IgD-negative memory B cell (primary cell): Measurements from ENCODE around the gene FOXL3. TPM values are rescaled to one million over a fixed set of nuclear protein-coding genes. Genes with fewer than 3 reads are reported as not detected.
A peak's percentile ranks its signal among the peaks of the same experiment; 100 is the strongest.
"Not testable (repeated sequence)": the region's sequence is repeated elsewhere in the genome, so short reads cannot be mapped to it uniquely, and the experiment has no call there.

Experiments
- H3K27ac Mint-ChIP-seq, 3 donors: one replicate each; pipeline ENCODE4 v1.8.0; 2020 to 2022; ENCODE audit warnings: mild to moderate bottlenecking in 3 of 3, mixed read lengths in 3 of 3, moderate library complexity in 1 of 3
- H3K27me3 Mint-ChIP-seq: one replicate; pipeline ENCODE4 v1.8.0; 2021; ENCODE audit warnings: mixed read lengths
- H3K36me3 Mint-ChIP-seq: one replicate; pipeline ENCODE4 v1.8.0; 2020; ENCODE audit warnings: mild to moderate bottlenecking, mixed read lengths
- H3K4me1 Mint-ChIP-seq, 3 donors: one replicate each; pipeline ENCODE4 v1.8.0; 2020 to 2022; ENCODE audit warnings: mixed read lengths in 3 of 3, mild to moderate bottlenecking in 1 of 3
- H3K4me3 Mint-ChIP-seq, 4 donors: one replicate each; pipeline ENCODE4 v1.8.0; 2020 to 2022; ENCODE audit warnings: mild to moderate bottlenecking in 4 of 4, mixed read lengths in 4 of 4, moderate library complexity in 3 of 4
- H3K9me3 Mint-ChIP-seq, 3 donors: one replicate each; pipeline ENCODE4 v1.8.0; 2020 to 2021; ENCODE audit warnings: mixed read lengths in 3 of 3, mild to moderate bottlenecking in 1 of 3
- polyA plus RNA-seq: library from polyadenylated mRNA; unstranded; fragments of 300-500 nt; fragmentation: Illumina TruSeq; gene quantifications from one replicate; pipeline ENCODE4 v1.2.3, GENCODE V29; 2021

Gene FOXL3
- polyA plus RNA-seq, 1 donor from 2014 or later: not detected

DNA sequence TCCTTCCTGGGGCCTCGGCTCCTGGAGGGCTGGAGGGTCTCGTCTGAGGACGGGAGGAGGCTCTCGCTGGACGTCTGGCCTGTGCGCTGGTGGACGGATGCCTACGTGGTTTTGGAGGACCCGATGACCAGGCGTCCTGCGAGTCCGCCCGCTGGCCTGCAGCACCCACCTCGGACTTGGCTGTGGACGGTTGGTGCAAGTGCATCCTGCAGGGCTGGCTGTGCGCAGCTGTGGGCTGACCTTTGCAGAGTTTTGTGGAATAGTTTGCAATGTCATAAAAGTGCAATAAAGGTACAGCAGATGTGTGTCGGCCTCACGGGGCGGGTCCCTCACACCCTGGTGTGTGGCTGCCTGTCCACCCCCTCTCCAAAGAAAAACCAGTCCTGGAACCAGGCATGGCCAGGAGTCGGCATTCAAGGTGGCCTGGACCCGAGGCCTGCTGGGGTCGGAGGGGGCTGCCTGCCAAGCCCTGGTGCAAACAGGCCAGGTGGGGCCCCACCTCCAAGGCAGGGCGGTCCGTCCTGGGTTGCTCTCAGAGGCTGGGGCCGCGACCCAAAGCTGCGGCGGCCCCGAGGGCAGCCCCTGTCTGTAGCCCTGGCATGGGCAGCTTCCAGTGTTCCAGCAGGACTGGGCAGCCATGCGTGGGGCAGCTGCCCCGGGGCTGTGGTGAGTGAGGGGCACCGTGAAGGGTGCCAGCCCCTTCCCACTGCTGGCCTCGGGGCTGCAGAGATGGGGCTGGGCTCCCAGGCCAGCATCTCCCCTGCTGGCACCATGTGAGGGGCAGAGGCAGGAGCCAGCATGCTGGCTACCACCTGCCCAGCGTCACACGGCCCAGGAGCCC is 29.3 kb upstream of the FOXL3 start:
- Mint-ChIP-seq H3K36me3 (no peaks in the 10 kb centered on the region), H3K4me3 (no peak overlapping the region), H3K9me3 (peaks cover 2 to 8% (median 6%) of the 10 kb centered on the region in 3 donors), H3K27ac (no peak overlapping the region), H3K27me3 (no peaks in the 10 kb centered on the region), H3K4me1 (peaks cover 0 to 4% (median 2%) of the 10 kb centered on the region in 3 donors)

GRCh38 chr7:261341-262250 is 28.4 kb upstream of the FOXL3 start:
- H3K27ac Mint-ChIP-seq: no peak overlapping the region

DNA sequence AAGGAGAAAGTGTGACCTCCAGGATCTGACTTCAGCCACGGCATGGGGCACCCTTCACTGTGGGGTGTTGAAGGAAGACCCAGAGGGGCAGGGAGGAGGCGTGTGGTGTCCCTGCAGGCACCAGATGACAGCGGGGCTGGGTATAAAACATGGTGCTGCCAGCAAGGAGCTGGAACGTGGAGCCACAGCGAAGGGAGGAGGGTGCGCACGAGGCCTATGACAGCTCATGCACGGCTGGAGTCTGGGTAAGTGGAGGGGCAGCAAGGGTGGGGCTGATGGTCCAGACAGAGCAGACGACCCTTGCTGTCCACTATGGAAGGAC is 27.8 kb upstream of the FOXL3 start:
- Mint-ChIP-seq H3K27ac (peak overlapping the region in 1 of 3 donors; percentile 90), H3K4me1 (peaks cover 0 to 4% (median 2%) of the 10 kb centered on the region in 3 donors), H3K4me3 (peak overlapping the region in 2 of 4 donors; percentile 65 to 86), H3K36me3 (no peaks in the 10 kb centered on the region), H3K27me3 (no peaks in the 10 kb centered on the region), H3K9me3 (peaks cover 2 to 8% (median 6%) of the 10 kb centered on the region in 3 donors)

More at GRCh38 chr7:261341-262250, 28.4 kb upstream of the FOXL3 start:
- Mint-ChIP-seq H3K27me3 (no peaks in the 10 kb centered on the region), H3K36me3 (no peaks in the 10 kb centered on the region), H3K4me3 (peak overlapping the region in 2 of 4 donors; percentile 55 to 86), H3K4me1 (peaks cover 0 to 4% (median 2%) of the 10 kb centered on the region in 3 donors), H3K9me3 (peaks cover 2 to 8% (median 6%) of the 10 kb centered on the region in 3 donors)

DNA sequence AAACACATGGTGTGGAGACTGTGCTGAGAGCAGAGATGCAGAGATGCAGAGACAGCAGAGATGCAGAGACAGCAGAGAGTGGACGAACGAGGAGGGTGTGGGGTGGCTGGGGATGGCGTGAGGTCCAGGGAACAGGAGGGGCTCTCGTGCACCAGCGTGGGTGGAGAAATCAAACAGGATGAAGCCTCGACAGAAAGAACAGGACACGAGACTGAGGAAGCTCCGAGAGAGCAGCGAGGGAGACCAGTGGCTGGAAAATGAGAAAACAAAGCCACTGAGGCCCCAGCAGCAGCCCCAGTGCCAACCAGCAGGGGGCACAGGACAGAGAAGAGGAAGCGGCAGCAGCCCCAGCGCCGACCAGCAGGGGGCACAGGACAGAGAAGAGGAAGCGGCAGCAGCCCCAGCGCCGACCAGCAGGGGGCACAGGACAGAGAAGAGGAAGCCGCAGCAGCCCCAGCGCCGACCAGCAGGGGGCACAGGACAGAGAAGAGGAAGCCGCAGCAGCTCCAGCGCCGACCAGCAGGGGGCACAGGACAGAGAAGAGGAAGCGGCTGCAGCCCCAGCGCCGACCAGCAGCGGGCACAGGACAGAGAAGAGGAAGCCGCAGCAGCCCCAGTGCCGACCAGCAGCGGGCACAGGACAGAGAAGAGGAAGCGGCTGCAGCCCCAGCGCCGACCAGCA is 27.2 kb upstream of the FOXL3 start:
- peak overlapping the region in 2 of 4 donors; percentile 39 to 65 for H3K4me3 Mint-ChIP-seq
- H3K9me3 Mint-ChIP-seq, H3K27me3 Mint-ChIP-seq, H3K4me1 Mint-ChIP-seq, H3K36me3 Mint-ChIP-seq: not testable (repeated sequence)
- H3K27ac Mint-ChIP-seq: peak overlapping the region in 2 of 3 donors; percentile 46 to 90

DNA sequence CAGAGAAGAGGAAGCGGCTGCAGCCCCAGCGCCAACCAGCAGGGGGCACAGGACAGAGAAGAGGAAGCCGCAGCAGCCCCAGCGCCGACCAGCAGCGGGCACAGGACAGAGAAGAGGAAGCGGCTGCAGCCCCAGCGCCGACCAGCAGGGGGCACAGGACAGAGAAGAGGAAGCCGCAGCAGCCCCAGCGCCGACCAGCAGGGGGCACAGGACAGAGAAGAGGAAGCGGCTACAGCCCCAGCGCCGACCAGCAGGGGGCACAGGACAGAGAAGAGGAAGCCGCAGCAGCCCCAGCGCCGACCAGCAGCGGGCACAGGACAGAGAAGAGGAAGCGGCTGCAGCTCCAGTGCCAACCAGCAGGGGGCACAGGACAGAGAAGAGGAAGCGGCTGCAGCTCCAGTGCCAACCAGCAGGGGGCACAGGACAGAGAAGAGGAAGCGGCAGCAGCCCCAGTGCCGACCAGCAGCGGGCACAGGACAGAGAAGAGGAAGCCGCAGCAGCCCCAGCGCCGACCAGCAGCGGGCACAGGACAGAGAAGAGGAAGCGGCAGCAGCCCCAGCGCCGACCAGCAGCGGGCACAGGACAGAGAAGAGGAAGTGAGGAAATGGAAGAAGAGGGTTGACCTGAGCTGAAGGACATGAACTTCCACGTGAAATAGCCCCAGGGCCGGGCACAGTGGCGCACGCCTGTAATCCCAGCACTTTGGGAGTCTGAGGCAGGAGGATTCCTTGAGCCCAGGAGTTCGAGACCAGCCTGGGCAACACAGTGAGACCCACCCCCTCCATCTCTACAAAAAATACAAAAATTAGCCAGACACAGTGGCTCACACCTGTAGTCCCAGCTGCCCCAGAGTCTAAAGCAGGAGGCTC is 26.3 kb upstream of the FOXL3 start:
- not testable (repeated sequence) for H3K27me3 Mint-ChIP-seq, H3K4me1 Mint-ChIP-seq, H3K27ac Mint-ChIP-seq, H3K9me3 Mint-ChIP-seq, H3K36me3 Mint-ChIP-seq
- peak overlapping the region in 1 of 4 donors; percentile 39 for H3K4me3 Mint-ChIP-seq

DNA sequence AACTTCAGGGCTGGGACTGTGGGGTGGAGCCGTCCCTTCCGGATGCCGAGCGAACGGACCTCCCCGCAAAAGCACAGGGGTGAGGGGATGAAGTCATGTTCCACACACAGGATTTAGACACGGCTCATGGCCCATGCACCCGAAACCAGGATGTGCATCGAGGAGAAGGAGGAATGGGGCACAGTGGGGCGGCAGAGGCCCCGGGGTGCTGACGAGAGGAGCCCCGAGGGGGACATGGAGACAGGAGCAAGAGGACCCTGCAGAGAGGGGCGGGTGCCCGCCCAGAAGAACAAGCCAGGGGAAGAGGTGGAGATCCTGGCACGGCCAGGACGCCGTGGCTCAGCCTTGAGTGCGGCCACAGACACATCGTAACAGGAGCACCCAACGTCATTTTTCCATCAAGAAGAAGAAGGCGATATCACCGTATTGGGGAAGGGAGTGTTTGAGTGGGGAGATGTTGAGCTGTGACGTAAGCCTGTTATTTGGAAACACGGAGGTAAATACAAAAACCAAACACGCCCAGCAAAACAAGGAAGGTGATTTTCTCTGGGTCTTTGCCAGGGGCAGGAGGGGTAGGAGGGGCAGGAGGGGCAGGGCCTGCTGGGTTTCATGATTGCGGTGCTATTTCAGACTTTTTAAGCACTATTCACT is 25.3 kb upstream of the FOXL3 start:
- H3K4me1 Mint-ChIP-seq: peaks cover 0 to 4% (median 2%) of the 10 kb centered on the region in 3 donors
- H3K4me3 Mint-ChIP-seq: peak overlapping the region in 1 of 4 donors; percentile 47
- H3K9me3 Mint-ChIP-seq: peaks cover 2 to 6% (median 6%) of the 10 kb centered on the region in 3 donors
- H3K36me3 Mint-ChIP-seq: no peaks in the 10 kb centered on the region
- H3K27me3 Mint-ChIP-seq: no peaks in the 10 kb centered on the region
- peak overlapping the region in 1 of 3 donors; percentile 76 for H3K27ac Mint-ChIP-seq

DNA sequence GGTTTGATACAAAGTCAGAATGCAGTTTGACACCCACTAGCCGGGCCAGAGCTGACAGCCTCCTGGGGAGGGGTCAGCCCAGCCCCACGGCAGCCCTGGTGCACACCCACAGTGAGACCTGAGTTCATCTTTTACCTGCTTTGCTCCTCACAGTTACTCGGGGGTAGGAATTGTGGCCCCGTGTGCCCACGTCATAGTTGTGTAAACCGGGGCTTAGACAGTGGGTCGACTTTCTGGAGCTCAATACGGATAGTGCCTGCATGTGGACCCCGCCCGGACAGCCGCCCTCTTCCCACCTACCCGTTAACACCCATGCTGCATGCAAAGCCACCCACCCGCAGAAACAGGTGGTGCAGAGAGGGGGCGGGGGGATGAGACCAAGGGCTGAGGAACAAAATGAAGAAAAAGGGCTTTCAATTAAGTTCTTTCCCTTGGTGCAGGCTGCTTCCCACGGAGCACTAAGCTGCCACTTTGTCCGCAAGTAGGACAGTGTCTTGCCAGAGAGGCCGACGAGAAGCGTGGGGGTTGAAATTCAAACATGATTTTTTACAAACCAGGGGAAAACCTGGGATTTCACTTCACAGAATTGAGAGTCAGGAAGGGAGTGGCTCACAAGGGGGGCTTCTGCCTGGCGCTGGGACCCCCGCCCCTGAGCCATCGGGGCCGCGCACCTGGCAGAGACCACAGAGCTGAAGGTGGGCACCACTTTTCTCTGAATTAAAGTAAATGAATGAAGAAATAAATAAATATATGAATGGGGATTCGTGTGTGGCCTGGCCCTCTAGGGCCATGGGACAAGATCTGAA is 24.6 kb upstream of the FOXL3 start:
- H3K27ac Mint-ChIP-seq: no peak overlapping the region
- H3K36me3 Mint-ChIP-seq: no peaks in the 10 kb centered on the region
- H3K9me3 Mint-ChIP-seq: peaks cover 2 to 6% (median 6%) of the 10 kb centered on the region in 3 donors
- H3K27me3 Mint-ChIP-seq: no peaks in the 10 kb centered on the region
- H3K4me1 Mint-ChIP-seq: peaks cover 0 to 4% (median 2%) of the 10 kb centered on the region in 3 donors
- no peak overlapping the region for H3K4me3 Mint-ChIP-seq

DNA sequence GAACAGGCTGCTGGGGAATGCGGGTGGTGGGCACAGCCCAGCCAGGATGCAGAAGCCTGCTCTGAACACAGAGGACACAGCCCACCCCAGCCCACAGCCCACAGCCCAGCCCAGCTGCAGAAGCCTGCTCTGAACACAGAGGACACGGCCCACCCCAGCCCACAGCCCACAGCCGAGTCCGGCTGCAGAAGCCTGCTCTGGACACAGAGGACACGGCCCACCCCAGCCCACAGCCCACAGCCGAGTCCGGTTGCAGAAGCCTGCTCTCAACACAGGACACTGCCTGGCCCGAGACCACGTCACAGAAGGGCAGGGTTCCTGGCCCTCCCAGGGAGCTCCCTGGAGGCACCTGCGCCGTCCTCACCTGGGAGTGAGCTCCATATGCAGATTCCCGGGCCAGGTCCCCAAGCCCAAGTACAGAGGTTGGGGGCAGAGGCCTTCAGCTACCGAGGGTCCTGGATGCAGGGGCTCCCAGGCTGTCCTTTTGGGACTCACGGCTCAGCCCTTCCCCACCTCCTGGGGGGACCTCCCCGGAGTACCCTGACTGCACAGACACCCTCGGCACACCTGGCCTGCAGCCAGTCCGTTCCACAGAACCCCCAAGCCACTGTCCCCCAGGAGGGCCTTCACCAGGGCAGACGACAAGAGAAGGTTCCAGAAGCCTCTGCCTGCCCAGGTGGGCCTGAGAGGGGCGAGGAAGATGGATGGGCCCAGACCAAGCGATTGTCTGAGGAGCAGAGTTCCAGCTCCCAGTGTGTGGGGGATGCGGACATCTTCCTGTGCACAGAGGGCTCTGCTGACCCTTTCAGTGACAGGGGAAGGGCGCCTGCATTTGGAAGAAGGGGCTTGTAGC is 23.7 kb upstream of the FOXL3 start:
- H3K36me3 Mint-ChIP-seq: no peaks in the 10 kb centered on the region
- peaks cover 0 to 3% (median 2%) of the 10 kb centered on the region in 3 donors for H3K4me1 Mint-ChIP-seq
- no peak overlapping the region for H3K4me3 Mint-ChIP-seq

DNA sequence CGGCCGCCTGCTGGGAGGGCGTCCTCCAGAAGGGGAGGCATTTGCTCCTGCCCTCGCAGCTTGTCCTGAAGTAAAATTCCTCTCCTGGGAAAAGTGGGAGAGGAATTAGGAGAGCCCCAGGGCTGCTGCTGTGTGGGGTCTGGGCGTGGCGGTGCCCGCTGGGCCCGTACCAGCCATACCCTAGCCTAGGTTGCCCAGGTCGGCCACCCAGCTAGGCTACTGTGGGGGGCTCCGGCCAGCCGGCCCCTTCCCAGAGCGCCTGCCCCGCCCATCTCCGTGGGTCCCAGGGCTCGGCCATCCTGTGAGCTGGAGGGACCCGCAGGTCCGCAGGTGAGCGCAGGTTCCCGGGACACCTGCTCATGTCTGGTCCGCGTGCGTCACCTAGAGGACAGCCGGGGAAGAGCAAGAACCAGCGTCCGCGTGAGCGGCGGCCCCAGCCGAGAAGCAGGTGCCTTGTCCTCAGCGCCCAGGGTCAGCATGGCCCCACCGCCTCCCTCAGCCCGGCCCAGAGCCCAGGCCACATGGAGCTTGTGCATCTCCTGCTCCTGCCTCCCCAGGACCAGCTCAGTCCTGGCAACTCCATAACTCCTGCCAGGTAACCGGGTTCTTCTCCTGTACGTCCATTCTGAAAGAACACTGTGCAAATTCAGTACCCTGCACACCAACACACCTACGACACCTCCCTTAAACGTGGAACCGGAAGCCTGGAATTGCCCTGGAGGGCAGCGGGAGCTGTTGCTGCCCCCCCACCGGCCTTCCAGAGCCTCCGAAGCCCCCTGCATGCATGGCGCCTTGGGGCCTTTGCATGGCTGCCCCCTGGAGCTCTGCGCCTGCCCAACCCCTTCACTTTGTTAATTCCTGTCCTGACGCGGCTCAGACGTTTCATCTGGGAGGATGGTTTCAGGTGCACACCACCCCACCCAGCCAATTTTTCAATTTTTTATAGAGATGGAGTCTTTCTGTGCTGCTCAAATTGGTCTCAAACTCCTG is 22.8 kb upstream of the FOXL3 start:
- Mint-ChIP-seq H3K4me1 (peaks cover 0 to 2% (median 0%) of the 10 kb centered on the region in 3 donors), H3K27me3 (no peaks in the 10 kb centered on the region), H3K9me3 (peaks cover 2 to 6% (median 6%) of the 10 kb centered on the region in 3 donors), H3K4me3 (no peak overlapping the region), H3K36me3 (no peaks in the 10 kb centered on the region), H3K27ac (no peak overlapping the region)

More for the DNA sequence above, 23.7 kb upstream of the FOXL3 start:
- H3K9me3 Mint-ChIP-seq: peaks cover 2 to 6% (median 6%) of the 10 kb centered on the region in 3 donors
- H3K27ac Mint-ChIP-seq: no peak overlapping the region
- H3K27me3 Mint-ChIP-seq: no peaks in the 10 kb centered on the region

DNA sequence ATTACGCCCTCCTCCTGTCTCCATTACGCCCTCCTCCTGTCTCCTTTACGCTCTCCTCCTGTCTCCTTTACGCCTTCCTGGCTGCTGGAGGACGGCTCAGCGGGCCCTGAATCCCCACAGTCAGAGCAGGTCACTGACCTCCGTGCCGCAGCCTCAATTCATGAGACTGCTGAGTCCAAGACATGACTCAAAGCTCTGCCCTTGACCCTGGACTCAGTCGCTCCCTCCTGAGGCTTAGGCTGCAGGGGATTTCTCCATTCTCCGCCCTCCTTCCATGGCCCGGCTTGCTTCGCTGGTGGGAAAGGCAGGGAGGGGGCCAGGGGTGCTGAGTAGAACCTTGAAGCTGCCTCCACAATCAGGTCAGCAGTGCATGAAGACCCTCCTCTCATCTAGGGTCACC is 21.0 kb upstream of the FOXL3 start:
- Mint-ChIP-seq H3K36me3 (peaks cover 2% of the 10 kb centered on the region), H3K4me1 (peaks cover 0 to 3% (median under 1%) of the 10 kb centered on the region in 3 donors), H3K9me3 (peaks cover 2 to 17% (median 11%) of the 10 kb centered on the region in 3 donors), H3K27me3 (no peaks in the 10 kb centered on the region), H3K4me3 (no peak overlapping the region), H3K27ac (no peak overlapping the region)

GRCh38 chr7:269721-270120 is 20.2 kb upstream of the FOXL3 start:
- peaks cover 2 to 17% (median 16%) of the 10 kb centered on the region in 3 donors for H3K9me3 Mint-ChIP-seq
- H3K36me3 Mint-ChIP-seq: peaks cover 2% of the 10 kb centered on the region
- H3K27ac Mint-ChIP-seq: no peak overlapping the region
- peaks cover 0 to 3% (median 2%) of the 10 kb centered on the region in 3 donors for H3K4me1 Mint-ChIP-seq
- no peak overlapping the region for H3K4me3 Mint-ChIP-seq
- no peaks in the 10 kb centered on the region for H3K27me3 Mint-ChIP-seq
